DMS 273 treated with DMSO at 0.1 percent for 48 hours (cell line): Measurements from ENCODE around the gene IRF7.
A peak's percentile ranks its signal among the peaks of the same experiment; 100 is the strongest.
"Not testable (repeated sequence)": the region's sequence is repeated elsewhere in the genome, so short reads cannot be mapped to it uniquely, and the experiment has no call there.

Experiments used
- DNase-seq: peaks from one replicate; lab custom pipeline; 2025; lab: John Stamatoyannopoulos, UW

The IRF7 gene

GRCh38 chr11:581342-581741 lies 34.4 kb downstream of the IRF7 start:
- no peak for DNase-seq

DNA sequence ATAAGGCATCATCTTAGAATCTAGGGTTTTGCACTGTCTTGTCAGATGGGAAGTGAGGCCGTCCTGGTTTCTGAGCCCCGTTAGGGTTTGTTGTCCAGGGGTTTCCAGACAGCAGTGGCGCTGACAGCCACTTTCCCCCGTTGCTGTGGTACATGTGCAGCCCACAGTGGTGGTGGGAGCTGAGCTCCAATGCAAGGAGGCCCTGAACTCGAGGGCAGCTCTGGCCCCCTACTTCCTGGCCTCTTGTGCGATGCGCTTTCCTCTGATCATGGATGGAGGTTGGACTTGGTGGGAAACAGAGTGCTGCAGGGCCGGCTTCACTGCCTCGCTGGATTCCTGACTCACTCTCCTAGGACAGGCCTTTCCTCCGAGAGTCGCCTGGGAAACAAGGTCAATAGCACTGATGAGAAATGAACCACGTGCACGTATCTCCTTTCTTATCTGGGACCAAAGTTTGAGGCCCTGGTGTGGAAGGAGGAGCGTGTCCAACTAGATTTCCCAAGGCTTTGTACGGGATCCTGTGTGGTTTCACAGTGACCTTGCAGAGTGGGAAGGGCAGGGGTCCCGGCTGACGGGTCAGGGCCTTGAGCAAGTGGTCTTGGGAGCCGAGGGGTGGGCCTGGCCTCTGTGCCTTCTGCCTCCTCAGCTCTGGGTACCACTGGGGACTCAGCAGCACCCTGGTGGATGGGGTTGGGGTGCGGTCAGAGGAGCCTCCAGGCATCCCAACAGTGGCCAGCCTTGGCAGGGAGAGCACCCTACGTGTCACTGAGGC lies 35.7 kb downstream of the IRF7 start:
- DNase-seq = no peak

GRCh38 chr11:578276-579035 lies 37.3 kb downstream of the IRF7 start:
- no peak for DNase-seq

- no peak for DNase-seq
Measured at GRCh38 chr11:577611-577894, 38.2 kb downstream of the IRF7 start.

- DNase-seq = no peak
Measured at GRCh38 chr11:576811-577610, 38.7 kb downstream of the IRF7 start.

DNA sequence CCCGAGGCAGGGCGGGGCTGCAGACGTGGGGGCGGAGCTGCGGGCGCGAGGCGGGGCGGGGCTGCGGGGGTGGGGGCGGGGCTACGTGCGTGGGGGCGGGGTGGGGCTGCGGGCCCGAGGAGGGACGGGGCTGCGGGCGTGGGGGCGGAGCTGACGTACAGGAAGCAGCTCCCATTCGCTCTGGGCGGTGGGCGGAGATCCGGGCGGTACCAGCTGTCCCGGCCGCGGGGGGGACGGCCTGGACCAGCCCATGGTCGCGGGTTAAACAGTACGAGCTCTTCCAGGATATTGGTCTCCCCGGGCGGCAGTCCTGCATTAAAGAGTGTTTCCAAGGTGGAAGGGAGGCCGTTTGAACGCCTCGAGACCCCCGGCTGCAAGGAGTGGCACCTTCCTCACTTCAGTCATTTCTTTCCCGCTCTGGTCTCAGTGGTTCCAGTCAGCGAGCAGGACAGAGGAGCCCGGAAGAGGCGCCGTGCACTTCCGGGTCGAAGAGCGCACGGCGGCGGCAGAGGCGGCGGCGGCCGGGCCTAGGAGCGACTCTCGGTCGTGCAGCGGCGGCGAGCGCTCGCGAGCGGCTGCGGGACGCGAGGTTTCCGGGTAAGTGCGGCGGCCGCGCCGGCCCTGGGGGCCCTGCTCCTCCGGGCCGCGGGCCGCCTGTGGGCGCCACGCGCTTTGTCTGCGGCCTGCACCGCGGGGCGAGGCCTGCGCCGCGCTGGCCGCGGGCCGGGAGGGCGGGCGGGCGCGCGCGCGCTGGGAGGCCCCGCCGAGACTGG lies 39.6 kb downstream of the IRF7 start, which contains the start of gene PHRF1:
TSS of gene PHRF1 (plus strand) at position 475 of the 773 bp plus-strand sequence. CDS start 5,043 bp downstream, outside the sequence.
- peak; percentile 58 for DNase-seq

GRCh38 chr11:575313-575995 lies 40.3 kb downstream of the IRF7 start:
- no peak for DNase-seq

DNA sequence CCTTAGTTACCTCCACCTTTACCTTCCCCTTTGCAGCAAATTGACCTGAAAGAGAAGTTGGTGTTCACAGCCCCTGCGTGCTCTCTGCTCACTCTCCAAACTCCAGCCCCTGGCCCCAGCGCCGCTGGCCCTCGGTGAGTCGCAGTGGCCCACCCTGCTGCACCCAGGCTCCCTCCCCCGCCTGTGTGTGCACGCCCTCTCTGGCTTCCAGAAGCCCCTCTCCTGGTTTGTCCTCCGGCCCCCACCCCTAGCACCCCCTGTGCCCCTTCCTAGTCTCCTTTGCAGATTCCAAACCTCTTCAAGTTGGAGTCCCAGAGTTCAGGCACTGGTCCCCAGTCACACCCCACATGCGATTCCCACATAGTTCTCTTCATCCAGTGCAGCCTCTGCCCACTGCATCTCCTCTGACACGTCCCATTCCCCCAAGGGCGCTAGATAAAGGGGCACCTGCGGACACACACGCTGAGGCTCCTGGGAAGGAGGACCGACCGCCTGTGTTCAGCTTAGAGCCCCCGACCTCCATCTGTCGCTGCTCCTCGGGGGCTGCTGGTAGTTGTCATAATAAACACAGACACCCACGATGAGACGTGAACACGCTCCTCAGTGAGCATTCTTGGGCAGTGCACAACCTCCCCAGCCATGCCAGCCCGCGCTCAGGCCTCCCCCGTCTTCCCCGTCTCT lies 41.0 kb downstream of the IRF7 start:
- no peak for DNase-seq

- not testable (repeated sequence) for DNase-seq
Measured at GRCh38 chr11:574031-574570, 41.6 kb downstream of the IRF7 start.

GRCh38 chr11:573146-573759 lies 42.5 kb downstream of the IRF7 start:
- DNase-seq = no peak

- no peak for DNase-seq
Measured at GRCh38 chr11:571802-572185, 44.0 kb downstream of the IRF7 start.

GRCh38 chr11:569158-569885 lies 46.4 kb downstream of the IRF7 start:
- no peak for DNase-seq

GRCh38 chr11:568306-569157 lies 47.2 kb downstream of the IRF7 start:
- DNase-seq = peak; percentile 68

GRCh38 chr11:567629-568292 lies 48.0 kb downstream of the IRF7 start:
- DNase-seq = no peak

GRCh38 chr11:567011-567628 lies 48.6 kb downstream of the IRF7 start:
- DNase-seq = no peak

- no peak for DNase-seq
Measured at GRCh38 chr11:565921-566509, 49.7 kb downstream of the IRF7 start.
